Measurements from ENCODE around the gene MYOF. TPM values are rescaled to one million over a fixed set of nuclear protein-coding genes. Genes with fewer than 3 reads are reported as not detected.
"Not testable (repeated sequence)": the region's sequence is repeated elsewhere in the genome, so short reads cannot be mapped to it uniquely, and the experiment has no call there.

Gene MYOF
- total RNA-seq, 4 donors from 2014 or later: 41.2 to 114 (median 86.9) TPM

- no peak for DNase-seq
- Histone ChIP-seq H3K9me3 (no peaks in the 10 kb centered on the region), H3K4me1 (no peaks in the 10 kb centered on the region), H3K27ac (no peak overlapping the region), H3K4me3 (no peak overlapping the region), H3K27me3 (no peaks in the 10 kb centered on the region), H3K36me3 (no peaks in the 10 kb centered on the region)
- intact Hi-C loops (cut with DNase I; ENCODE audit: low total_unique reads): no loop called here
- no peak for TF ChIP-seq CTCF (IDR thresholded peaks at IDR 0.05)
- no peak for TF ChIP-seq POLR2A (IDR thresholded peaks at IDR 0.05)
Measured at GRCh38 chr10:93296151-93296550, 186.0 kb downstream of the MYOF start.

- no peak for DNase-seq
- no peaks in the 10 kb centered on the region for H3K4me1 ChIP-seq
- H3K9me3 ChIP-seq: no peaks in the 10 kb centered on the region
- H3K4me3 ChIP-seq: no peak overlapping the region
- intact Hi-C loops (cut with DNase I; ENCODE audit: low total_unique reads): no loop called here
- no peaks in the 10 kb centered on the region for H3K27me3 ChIP-seq
- H3K27ac ChIP-seq: no peak overlapping the region
- H3K36me3 ChIP-seq: no peaks in the 10 kb centered on the region
- TF ChIP-seq POLR2A (IDR thresholded peaks at IDR 0.05) (no peak), CTCF (IDR thresholded peaks at IDR 0.05) (no peak)
Measured at GRCh38 chr10:93293999-93294398, 188.1 kb downstream of the MYOF start.

- no peak overlapping the region for H3K4me3 ChIP-seq
- no peak for DNase-seq
- no peaks in the 10 kb centered on the region for H3K27me3 ChIP-seq
- intact Hi-C loops (cut with DNase I; ENCODE audit: low total_unique reads): no loop called here
- no peak for TF ChIP-seq POLR2A (IDR thresholded peaks at IDR 0.05)
- no peaks in the 10 kb centered on the region for H3K36me3 ChIP-seq
- H3K27ac ChIP-seq: no peak overlapping the region
- H3K9me3 ChIP-seq: no peaks in the 10 kb centered on the region
- no peaks in the 10 kb centered on the region for H3K4me1 ChIP-seq
Measured at GRCh38 chr10:93290661-93291354, 191.3 kb downstream of the MYOF start.

GRCh38 chr10:93288679-93289634 lies 193.2 kb downstream of the MYOF start:
- Histone ChIP-seq H3K9me3 (no peaks in the 10 kb centered on the region), H3K27ac (no peak overlapping the region), H3K36me3 (no peaks in the 10 kb centered on the region), H3K4me3 (no peak overlapping the region), H3K4me1 (no peaks in the 10 kb centered on the region), H3K27me3 (no peaks in the 10 kb centered on the region)
- peak; percentile 29 to 45 for DNase-seq
- TF ChIP-seq POLR2A (IDR thresholded peaks at IDR 0.05): no peak
- TF ChIP-seq CTCF (IDR thresholded peaks at IDR 0.05): peak; percentile 44 to 62 (median 48)
- intact Hi-C loops (cut with DNase I; ENCODE audit: low total_unique reads): no loop called here

GRCh38 chr10:93287775-93288174 lies 194.4 kb downstream of the MYOF start:
- Histone ChIP-seq H3K4me1 (no peaks in the 10 kb centered on the region), H3K36me3 (no peaks in the 10 kb centered on the region), H3K27ac (no peak overlapping the region), H3K9me3 (no peaks in the 10 kb centered on the region), H3K4me3 (no peak overlapping the region), H3K27me3 (no peaks in the 10 kb centered on the region)
- intact Hi-C loops (cut with DNase I; ENCODE audit: low total_unique reads): no loop called here
- no peak for TF ChIP-seq POLR2A (IDR thresholded peaks at IDR 0.05)
- no peak for TF ChIP-seq CTCF (IDR thresholded peaks at IDR 0.05)
- DNase-seq: no peak

GRCh38 chr10:93284246-93284645 lies 197.9 kb downstream of the MYOF start:
- intact Hi-C loops (cut with DNase I; ENCODE audit: low total_unique reads): not testable (repeated sequence)

More at GRCh38 chr10:93284246-93284645, 197.9 kb downstream of the MYOF start:
- not testable (repeated sequence) for H3K36me3 ChIP-seq, DNase-seq, H3K27me3 ChIP-seq, H3K27ac ChIP-seq, H3K9me3 ChIP-seq, H3K4me3 ChIP-seq, H3K4me1 ChIP-seq
